Bronchial epithelial cell (primary cell): Measurements from ENCODE around the gene POPDC3. TPM values are rescaled to one million over a fixed set of nuclear protein-coding genes. Genes with fewer than 3 reads are reported as not detected.
"Not testable (repeated sequence)": the region's sequence is repeated elsewhere in the genome, so short reads cannot be mapped to it uniquely, and the experiment has no call there.

ENCODE experiments used
- DNase-seq: peaks from one replicate; pipeline ENCODE4 v3.0.0-alpha.2; 2010; ENCODE audit warnings: low read depth
- FAIRE-seq: peaks from 2 replicates; lab custom pipeline; 2011; peaks lifted over from hg19 to GRCh38; lab: Jason Lieb, UNC
- H3K27me3 ChIP-seq: 2 replicates; pipeline ENCODE4 v1.5.1; 2011; ENCODE audit warnings: low read length; ENCODE audit not compliant: control insufficient read depth, insufficient read depth
- H3K36me3 ChIP-seq: 2 replicates; pipeline ENCODE4 v1.5.1; 2011; ENCODE audit warnings: low read length; ENCODE audit not compliant: control insufficient read depth, insufficient read depth
- H3K4me3 ChIP-seq: 2 replicates; pipeline ENCODE4 v1.5.1; 2011; ENCODE audit warnings: mild to moderate bottlenecking, low read depth, low read length, control low read depth
- total RNA-seq: library from RNA; depleted of rRNA; stranded (reverse); fragments of >200 nt; gene quantifications from 2 replicates; pipeline ENCODE4 v1.2.1, GENCODE V29; 2014
- TF ChIP-seq, protein P1 (sequence below): IDR thresholded peaks from 2 replicates; pipeline ENCODE4 v1.5.1; 2011; ENCODE audit warnings: mild to moderate bottlenecking, moderate library complexity, low read length, control low read depth, inconsistent platforms; ENCODE audit not compliant: insufficient read depth, severe bottlenecking

Gene POPDC3, protein sequence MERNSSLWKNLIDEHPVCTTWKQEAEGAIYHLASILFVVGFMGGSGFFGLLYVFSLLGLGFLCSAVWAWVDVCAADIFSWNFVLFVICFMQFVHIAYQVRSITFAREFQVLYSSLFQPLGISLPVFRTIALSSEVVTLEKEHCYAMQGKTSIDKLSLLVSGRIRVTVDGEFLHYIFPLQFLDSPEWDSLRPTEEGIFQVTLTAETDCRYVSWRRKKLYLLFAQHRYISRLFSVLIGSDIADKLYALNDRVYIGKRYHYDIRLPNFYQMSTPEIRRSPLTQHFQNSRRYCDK
- 1.4 and 5.8 TPM in 2 replicates for total RNA-seq

DNA sequence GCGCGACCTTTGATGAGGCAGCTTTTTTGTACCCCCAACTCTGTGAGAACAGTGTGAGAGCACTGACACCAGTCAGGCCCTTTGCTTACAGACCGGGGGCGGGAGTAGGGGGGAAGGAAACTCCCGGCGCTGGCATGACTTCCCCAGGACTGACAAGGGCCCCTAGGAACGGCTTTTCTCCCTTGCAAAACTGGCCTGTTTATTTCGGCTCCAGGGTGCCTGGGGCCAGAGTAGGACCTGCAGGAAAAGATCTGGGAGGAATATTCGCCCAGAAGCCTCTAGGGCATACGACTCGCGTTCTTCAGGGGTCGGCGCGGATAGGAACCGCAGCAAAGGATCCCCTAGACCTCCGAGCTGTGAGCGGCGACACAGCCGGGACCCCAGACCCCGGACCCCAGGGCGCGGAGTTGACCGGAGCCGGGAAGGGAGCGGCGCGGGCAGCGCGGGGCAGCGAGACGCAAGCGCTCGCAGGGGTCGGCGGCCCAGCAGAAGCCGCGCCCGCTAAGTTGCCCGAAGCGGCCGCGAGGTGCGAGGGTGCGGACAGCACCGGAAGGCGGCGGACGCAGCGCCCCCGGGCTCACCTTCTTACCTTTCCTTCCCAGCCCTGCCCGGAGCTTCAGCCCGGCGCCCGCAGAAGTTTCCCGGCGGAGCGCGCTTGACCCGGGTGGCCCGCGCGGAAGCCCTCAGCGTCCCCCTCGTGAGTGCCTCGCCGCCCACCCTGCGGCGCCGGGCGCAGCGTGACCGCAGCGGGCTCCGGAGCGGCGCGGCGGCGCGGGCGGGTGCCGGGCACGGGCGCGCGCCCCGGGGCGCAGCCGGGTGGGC is at the start of gene POPDC3:
POPDC3 (minus strand) TSS at position 771 of the 822 bp plus-strand sequence. CDS start 18,105 bp downstream, outside the sequence.
- DNase-seq: no peak
- TF ChIP-seq, protein P1, sequence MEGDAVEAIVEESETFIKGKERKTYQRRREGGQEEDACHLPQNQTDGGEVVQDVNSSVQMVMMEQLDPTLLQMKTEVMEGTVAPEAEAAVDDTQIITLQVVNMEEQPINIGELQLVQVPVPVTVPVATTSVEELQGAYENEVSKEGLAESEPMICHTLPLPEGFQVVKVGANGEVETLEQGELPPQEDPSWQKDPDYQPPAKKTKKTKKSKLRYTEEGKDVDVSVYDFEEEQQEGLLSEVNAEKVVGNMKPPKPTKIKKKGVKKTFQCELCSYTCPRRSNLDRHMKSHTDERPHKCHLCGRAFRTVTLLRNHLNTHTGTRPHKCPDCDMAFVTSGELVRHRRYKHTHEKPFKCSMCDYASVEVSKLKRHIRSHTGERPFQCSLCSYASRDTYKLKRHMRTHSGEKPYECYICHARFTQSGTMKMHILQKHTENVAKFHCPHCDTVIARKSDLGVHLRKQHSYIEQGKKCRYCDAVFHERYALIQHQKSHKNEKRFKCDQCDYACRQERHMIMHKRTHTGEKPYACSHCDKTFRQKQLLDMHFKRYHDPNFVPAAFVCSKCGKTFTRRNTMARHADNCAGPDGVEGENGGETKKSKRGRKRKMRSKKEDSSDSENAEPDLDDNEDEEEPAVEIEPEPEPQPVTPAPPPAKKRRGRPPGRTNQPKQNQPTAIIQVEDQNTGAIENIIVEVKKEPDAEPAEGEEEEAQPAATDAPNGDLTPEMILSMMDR: no peak
- no peak for FAIRE-seq
- H3K27me3 ChIP-seq: no peaks in the 10 kb centered on the region
- peak within 1 kb of the TSS; percentile 52 for H3K4me3 ChIP-seq
- no peaks in the 10 kb centered on the region for H3K36me3 ChIP-seq

DNA sequence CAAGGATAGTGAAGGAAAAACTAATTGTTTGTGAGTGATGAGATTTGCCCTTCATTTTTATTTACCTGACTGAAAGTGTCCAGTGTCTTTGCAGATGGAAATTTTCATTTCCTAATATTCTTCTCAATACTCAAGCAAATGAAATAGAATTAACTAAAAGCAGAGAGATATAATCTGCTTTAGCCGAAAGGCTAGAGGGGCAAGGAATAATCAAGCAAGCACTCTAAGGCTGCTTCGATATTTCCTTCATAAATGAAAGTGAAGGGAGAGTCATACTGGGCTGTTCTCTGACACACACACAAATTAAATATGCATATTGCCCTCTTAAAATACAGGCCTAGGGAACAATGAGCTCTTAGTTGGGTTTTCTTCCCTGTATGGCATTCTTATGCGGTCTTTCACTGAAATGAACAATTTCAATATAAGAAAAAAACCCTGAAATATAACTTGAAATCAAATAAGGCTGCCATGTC is 47.5 kb upstream of the POPDC3 start:
- TF ChIP-seq, protein P1: no peak
- no peak overlapping the region for H3K4me3 ChIP-seq
- DNase-seq (no peak), FAIRE-seq (no peak)
- H3K36me3 ChIP-seq: no peaks in the 10 kb centered on the region
- peaks cover 2% of the 10 kb centered on the region for H3K27me3 ChIP-seq

DNA sequence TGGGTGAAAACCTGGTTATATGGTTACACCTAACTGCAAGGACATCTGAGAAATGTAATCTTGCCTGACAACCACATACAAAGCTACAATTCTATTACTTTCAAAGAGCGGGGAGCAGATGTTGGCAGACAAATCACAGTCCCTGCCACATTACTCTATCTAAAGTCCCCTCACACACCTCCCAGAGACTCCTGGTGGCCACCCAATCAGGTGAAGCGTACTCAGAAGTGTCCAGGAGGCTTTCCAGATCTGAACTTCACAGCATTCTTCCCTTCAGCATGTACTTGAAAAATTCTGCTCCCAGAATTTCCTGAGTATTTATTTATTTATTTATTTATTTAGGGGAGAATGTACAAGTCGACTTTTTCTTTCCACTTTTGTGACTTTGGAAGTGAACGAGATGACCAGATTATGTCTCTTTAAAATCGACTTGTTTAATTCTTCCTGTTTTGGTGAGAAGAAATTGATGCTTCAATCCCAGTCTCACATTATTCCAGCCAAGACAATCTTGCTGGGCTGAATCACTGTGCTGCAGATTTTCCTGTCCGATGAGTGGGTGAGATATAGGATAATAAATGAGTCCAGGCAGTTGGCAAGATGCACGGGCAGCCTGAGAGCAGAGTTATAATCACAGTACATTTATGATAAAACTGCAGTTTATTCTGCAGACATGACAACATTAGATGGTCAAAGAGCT is 46.9 kb upstream of the POPDC3 start:
- TF ChIP-seq, protein P1: no peak
- DNase-seq: no peak
- Histone ChIP-seq H3K27me3 (peaks cover 2% of the 10 kb centered on the region), H3K36me3 (no peaks in the 10 kb centered on the region), H3K4me3 (no peak overlapping the region)
- FAIRE-seq: no peak

DNA sequence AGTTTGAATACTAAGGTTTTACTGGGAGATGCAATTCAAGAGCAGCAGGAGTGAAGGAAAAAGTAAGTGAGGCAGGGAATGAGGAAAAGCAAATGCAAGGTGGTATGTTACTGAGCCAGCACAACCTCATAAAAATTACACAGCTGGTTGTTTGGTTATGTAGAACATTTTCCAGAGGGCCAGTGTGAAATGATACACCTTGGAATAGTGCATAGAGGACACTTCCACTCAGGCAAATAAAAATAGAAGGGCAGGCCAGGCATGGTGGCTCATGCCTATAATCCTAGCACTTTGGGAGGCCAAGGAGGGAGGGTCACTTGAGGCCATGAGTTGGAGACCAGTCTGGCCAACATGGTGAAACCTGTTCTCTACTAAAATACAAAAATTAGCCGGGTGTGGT is 43.4 kb upstream of the POPDC3 start:
- TF ChIP-seq, protein P1: no peak
- FAIRE-seq (no peak), DNase-seq (no peak)
- no peak overlapping the region for H3K4me3 ChIP-seq
- peaks cover 2% of the 10 kb centered on the region for H3K27me3 ChIP-seq
- no peaks in the 10 kb centered on the region for H3K36me3 ChIP-seq

DNA sequence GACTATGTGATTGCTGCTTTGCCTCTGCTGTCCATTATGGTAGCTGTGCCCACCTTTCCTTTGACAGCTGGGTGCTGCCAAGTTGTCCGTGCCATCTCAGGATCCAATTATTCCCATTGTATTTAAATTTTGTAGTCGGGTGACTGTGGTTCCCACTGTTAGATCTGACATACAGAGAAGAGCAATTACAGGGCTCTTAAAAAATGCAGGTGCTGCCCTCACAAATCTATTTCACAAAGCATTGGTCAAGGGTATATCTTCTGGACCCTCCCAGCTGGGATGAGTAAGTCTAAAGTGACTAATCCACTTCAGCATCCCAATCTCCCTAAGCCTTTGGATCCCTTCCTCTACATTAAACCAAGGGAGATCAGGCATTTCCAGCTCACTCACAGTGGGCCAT is 41.4 kb upstream of the POPDC3 start:
- peak; percentile 28 for DNase-seq
- H3K27me3 ChIP-seq, FAIRE-seq, H3K36me3 ChIP-seq, H3K4me3 ChIP-seq: not testable (repeated sequence)

DNA sequence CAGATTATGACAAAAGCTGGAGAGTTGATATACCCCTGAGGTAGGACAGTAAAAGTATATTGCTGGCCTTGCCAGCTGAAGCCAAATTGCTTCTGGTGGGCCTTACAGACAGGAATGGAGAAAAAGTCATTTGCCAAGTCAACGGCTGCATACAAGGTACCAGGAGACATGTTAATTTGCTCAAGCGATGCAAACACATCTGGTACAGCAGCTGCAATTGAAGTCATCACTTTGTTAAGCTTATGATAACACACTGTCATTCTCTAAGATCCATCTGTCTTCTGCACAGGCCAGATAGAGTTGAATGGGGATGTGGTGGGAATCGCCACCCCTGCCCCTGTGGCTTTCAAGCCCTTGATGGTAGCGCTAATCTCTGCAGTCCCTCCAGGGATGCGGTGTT is 40.4 kb upstream of the POPDC3 start:
- peaks cover 2% of the 10 kb centered on the region for H3K27me3 ChIP-seq
- no peak for FAIRE-seq
- H3K4me3 ChIP-seq: no peak overlapping the region
- DNase-seq: no peak
- TF ChIP-seq, protein P1: no peak
- H3K36me3 ChIP-seq: no peaks in the 10 kb centered on the region

DNA sequence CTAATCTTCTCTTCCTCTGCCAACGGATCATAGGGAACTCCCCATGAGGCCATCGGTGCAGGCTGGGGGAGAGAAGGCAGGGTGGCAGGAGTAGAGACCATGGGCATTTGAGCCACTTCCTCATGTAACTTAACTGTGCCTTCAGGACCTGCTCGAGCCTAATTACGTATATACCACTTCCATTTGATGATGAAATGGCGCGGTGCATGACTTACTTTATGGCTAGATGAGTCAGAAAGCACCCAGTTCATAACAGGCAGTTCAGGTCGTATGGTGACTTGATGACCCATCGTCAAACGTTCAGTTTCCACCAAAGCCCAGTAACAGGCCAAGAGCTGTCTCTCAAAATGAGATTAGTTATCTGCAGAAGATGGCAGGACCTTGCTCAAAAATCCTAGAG is 39.4 kb upstream of the POPDC3 start:
- not testable (repeated sequence) for H3K27me3 ChIP-seq, H3K4me3 ChIP-seq, FAIRE-seq, H3K36me3 ChIP-seq, DNase-seq
